Stimulated activated naive CD4-positive, alpha-beta T cell treated with Interleukin-2 at 50 U/mL for 16 hours (primary cell): Measurements from ENCODE around the gene GPATCH1.

Experiments used
- DNase-seq: peaks from one replicate; lab custom pipeline; 2025; lab: John Stamatoyannopoulos, UW

GPATCH1 gene

GRCh38 chr19:33064458-33064791, 16.6 kb upstream of the GPATCH1 start:
- DNase-seq = peak; percentile 4

GRCh38 chr19:33064792-33065550, 16.0 kb upstream of the GPATCH1 start, which contains the start of gene RHPN2:
Gene RHPN2, minus strand, starts transcription at chr19:33064888. Its CDS starts 36 bp downstream, at chr19:33064852.
- peak; percentile 52 for DNase-seq

- no peak for DNase-seq
These were observed 14.4 kb upstream of the GPATCH1 start for GRCh38 chr19:33066543-33066942.

- DNase-seq = no peak
These were observed 13.9 kb upstream of the GPATCH1 start for GRCh38 chr19:33067121-33067520.

GRCh38 chr19:33071887-33072286, 9.1 kb upstream of the GPATCH1 start:
- no peak for DNase-seq

GRCh38 chr19:33075519-33075918, 5.5 kb upstream of the GPATCH1 start:
- no peak for DNase-seq

GRCh38 chr19:33085570-33086128, 4.7 kb downstream of the GPATCH1 start:
- DNase-seq = no peak

- DNase-seq = no peak
These were observed 6.0 kb downstream of the GPATCH1 start for GRCh38 chr19:33086955-33087354.

GRCh38 chr19:33089010-33089409, 8.0 kb downstream of the GPATCH1 start:
- no peak for DNase-seq

- DNase-seq = no peak
These were observed 9.2 kb downstream of the GPATCH1 start for GRCh38 chr19:33090179-33090578.

GRCh38 chr19:33093420-33094210, 12.6 kb downstream of the GPATCH1 start:
- DNase-seq = no peak

- DNase-seq = no peak
These were observed 13.6 kb downstream of the GPATCH1 start for GRCh38 chr19:33094436-33095067.

GRCh38 chr19:33096005-33096404, 15.0 kb downstream of the GPATCH1 start:
- DNase-seq = no peak

- no peak for DNase-seq
These were observed 17.1 kb downstream of the GPATCH1 start for GRCh38 chr19:33098055-33098534.

- DNase-seq = no peak
These were observed 20.1 kb downstream of the GPATCH1 start for GRCh38 chr19:33100894-33101644.

GRCh38 chr19:33102893-33103292, 21.9 kb downstream of the GPATCH1 start:
- DNase-seq = no peak

GRCh38 chr19:33108161-33108560, 27.2 kb downstream of the GPATCH1 start:
- no peak for DNase-seq

- DNase-seq = no peak
These were observed 29.3 kb downstream of the GPATCH1 start for GRCh38 chr19:33110137-33110910.

- DNase-seq = no peak
These were observed 30.6 kb downstream of the GPATCH1 start for GRCh38 chr19:33111587-33111986.

- no peak for DNase-seq
These were observed 33.3 kb downstream of the GPATCH1 start for GRCh38 chr19:33114312-33114711.

GRCh38 chr19:33117501-33117900, 36.5 kb downstream of the GPATCH1 start:
- DNase-seq = no peak
